Esophagus muscularis mucosa (tissue), 3 donors: ENCODE results near the gene COX4I1.

ENCODE experiments used
- POLR2A ChIP-seq: fragments of 450-650 bp; IDR thresholded peaks from one replicate; pipeline ENCODE4 v1.6.1; 2017; ENCODE audit warnings: antibody characterized with exemption, moderate library complexity, mild to moderate bottlenecking, low read depth
- POLR2AphosphoS5 ChIP-seq, 2 donors: sonication (generic); formaldehyde crosslinking; IDR thresholded peaks; one replicate each; pipeline ENCODE4 v1.6.1; 2017; ENCODE audit warnings: antibody characterized with exemption in 2 of 2
- TF ChIP-seq, protein P1 (sequence below), 3 experiments: fragments of 200-600 bp in 2 of 3; fragments of 450-650 bp in 1 of 3; sonication (generic) in 2 of 3; IDR thresholded peaks; one replicate each; pipeline ENCODE4 v1.5.1; 2017 to 2019; ENCODE audit warnings: antibody characterized with exemption in 3 of 3, mild to moderate bottlenecking in 2 of 3, moderate library complexity in 1 of 3

DNA sequence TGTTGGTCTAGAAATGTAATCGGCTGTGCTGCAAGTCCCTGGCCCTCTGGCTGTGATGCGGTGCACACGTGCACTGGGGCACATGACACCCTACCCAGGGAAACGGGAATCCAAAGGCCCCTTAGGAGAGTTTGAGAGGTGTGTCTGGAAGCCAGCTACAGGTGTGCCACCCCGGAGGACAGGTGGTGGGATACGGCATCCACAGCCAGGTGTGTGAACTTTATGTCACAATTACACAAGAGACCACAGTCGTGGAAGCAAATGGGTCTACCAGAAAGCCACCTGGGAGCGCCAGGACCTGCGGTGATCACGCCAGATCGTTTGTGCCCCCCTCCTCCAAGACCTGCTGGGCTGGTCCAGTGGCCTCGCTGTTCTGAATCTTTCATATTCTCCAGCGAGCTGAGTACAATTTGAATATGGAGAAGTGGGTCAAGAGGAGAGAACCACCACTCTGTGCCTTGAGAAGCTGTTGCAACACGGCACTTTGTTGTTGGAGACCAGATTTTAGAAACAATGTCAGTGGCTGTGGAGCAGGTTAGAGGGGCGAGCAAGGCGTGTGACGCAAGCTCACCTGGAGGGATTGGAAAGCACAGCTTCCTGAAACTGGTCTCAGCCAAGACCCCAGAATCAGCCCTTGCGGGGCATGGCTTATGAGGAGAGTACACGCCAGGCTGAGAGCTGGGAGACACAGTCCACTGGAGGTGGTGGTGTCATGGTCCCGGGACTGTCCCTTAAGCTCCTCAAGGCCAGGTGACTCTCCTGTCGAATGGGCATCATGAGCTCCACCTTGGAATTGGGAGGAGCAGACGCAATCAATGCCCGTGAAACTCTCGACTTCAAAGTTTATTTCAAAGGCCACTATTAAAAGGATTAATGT is 37.4 kb downstream of the COX4I1 start:
- TF ChIP-seq POLR2A (no peak), POLR2AphosphoS5 (IDR thresholded peaks at IDR 0.05) (no peak)
- TF ChIP-seq, protein P1, sequence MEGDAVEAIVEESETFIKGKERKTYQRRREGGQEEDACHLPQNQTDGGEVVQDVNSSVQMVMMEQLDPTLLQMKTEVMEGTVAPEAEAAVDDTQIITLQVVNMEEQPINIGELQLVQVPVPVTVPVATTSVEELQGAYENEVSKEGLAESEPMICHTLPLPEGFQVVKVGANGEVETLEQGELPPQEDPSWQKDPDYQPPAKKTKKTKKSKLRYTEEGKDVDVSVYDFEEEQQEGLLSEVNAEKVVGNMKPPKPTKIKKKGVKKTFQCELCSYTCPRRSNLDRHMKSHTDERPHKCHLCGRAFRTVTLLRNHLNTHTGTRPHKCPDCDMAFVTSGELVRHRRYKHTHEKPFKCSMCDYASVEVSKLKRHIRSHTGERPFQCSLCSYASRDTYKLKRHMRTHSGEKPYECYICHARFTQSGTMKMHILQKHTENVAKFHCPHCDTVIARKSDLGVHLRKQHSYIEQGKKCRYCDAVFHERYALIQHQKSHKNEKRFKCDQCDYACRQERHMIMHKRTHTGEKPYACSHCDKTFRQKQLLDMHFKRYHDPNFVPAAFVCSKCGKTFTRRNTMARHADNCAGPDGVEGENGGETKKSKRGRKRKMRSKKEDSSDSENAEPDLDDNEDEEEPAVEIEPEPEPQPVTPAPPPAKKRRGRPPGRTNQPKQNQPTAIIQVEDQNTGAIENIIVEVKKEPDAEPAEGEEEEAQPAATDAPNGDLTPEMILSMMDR (IDR thresholded peaks at IDR 0.05), result no peak
